Measurements from ENCODE around the gene SERPINA10. TPM values are rescaled to one million over a fixed set of nuclear protein-coding genes. Genes with fewer than 3 reads are reported as not detected.

Gene SERPINA10
- total and polyA plus RNA-seq, 9 donors = 0.03 to 0.19 (median 0.05) TPM; not detected in 4

DNA sequence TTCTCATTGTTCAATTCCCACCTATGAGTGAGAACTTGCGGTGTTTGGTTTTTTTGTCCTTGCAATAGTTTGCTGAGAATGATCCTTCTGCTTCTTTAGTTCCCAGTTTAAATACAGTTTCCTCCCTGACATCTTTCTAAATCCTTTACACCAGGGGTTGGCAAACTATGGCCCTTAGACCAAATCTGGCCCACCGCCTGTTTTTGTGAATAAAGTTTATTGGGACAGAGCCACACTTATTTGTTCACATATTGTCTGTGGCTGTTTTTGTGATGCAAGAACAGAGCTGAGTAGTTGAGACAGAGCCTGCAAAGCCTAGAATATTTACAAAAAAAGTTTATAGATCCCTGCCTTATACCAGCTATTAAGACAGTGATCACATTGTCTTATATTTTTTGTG lies 53.7 kb downstream of the SERPINA10 start:
- DNase-seq = no peak
- H3K9me3 ChIP-seq (replicated peaks; ENCODE audit: control insufficient read depth, low read depth, low read length) = no peaks in the 10 kb centered on the region
- no peak overlapping the region for H3K4me3 ChIP-seq (ENCODE audit: low read length)
- no peaks in the 10 kb centered on the region for H3K36me3 ChIP-seq (ENCODE audit: control insufficient read depth, insufficient read depth, low read length)
- H3K27ac ChIP-seq (ENCODE audit: low read length) = no peak overlapping the region
- no peaks in the 10 kb centered on the region for H3K4me1 ChIP-seq (ENCODE audit: control insufficient read depth, insufficient read depth, low read length)
- no peaks in the 10 kb centered on the region for H3K27me3 ChIP-seq (ENCODE audit: control insufficient read depth, insufficient read depth, low read length)
- WGBS (ENCODE audit: insufficient coverage) = no CpG with 5 or more reads among the region's 2 CpGs

- Histone ChIP-seq H3K27ac (ENCODE audit: low read length) (no peak overlapping the region), H3K27me3 (ENCODE audit: control insufficient read depth, insufficient read depth, low read length) (no peaks in the 10 kb centered on the region)
Observed at GRCh38 chr14:94237983-94238382, 55.1 kb downstream of the SERPINA10 start.

DNA sequence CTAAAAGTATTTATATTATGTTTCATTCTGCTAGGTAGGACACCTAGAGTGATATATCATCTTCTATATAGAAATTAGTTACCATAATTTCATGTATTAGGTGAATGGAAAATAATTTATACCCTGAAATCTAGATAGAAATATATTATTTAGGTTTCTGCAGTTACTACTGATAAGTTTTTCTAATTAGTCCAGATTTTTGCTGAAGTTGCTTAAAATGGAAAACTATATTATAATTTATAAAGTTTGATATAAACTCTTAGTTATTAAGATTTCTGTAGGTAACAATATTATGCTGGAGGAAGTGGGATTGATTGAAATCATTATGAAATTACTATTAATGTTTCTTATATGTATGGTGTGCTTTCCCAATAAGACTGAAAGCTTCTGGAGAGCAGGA lies 56.0 kb downstream of the SERPINA10 start:
- no peak for DNase-seq
- H3K27me3 ChIP-seq (ENCODE audit: control insufficient read depth, insufficient read depth, low read length) = no peaks in the 10 kb centered on the region
- H3K9me3 ChIP-seq (replicated peaks; ENCODE audit: control insufficient read depth, low read depth, low read length) = no peaks in the 10 kb centered on the region
- no peaks in the 10 kb centered on the region for H3K4me1 ChIP-seq (ENCODE audit: control insufficient read depth, insufficient read depth, low read length)
- no peak overlapping the region for H3K4me3 ChIP-seq (ENCODE audit: low read length)
- H3K27ac ChIP-seq (ENCODE audit: low read length) = no peak overlapping the region
- no peaks in the 10 kb centered on the region for H3K36me3 ChIP-seq (ENCODE audit: control insufficient read depth, insufficient read depth, low read length)

More at GRCh38 chr14:94237983-94238382, 55.1 kb downstream of the SERPINA10 start:
- no peak overlapping the region for H3K4me3 ChIP-seq (ENCODE audit: low read length)
- no peaks in the 10 kb centered on the region for H3K4me1 ChIP-seq (ENCODE audit: control insufficient read depth, insufficient read depth, low read length)
- 59% methylated on average over 2 of the region's 4 CpGs for WGBS (ENCODE audit: insufficient coverage)
- DNase-seq = no peak
- no peaks in the 10 kb centered on the region for H3K9me3 ChIP-seq (replicated peaks; ENCODE audit: control insufficient read depth, low read depth, low read length)
- H3K36me3 ChIP-seq (ENCODE audit: control insufficient read depth, insufficient read depth, low read length) = no peaks in the 10 kb centered on the region

Other genes with a start within 250 kb of the SERPINA10 start
- gene DDX24, start 212.1 kb downstream of the SERPINA10 start, total RNA-seq = 114 TPM
- 10 to 100 TPM; 80.5 to 99.6 (median 84.8) TPM for gene DDX24, start 212.1 kb downstream of the SERPINA10 start, polyA plus RNA-seq (ENCODE audit: insufficient read depth in 1 of 8, insufficient read length in 8 of 8, low replicate concordance in 1 of 8)
- gene IFI27L1, start 212.0 kb downstream of the SERPINA10 start, total RNA-seq = 17.2 TPM
- 10 to 100 TPM in 7 of 8 donors, 1 to 10 TPM in 1; 10.0 to 19.8 (median 15.0) TPM for gene IFI27L1, start 212.0 kb downstream of the SERPINA10 start, polyA plus RNA-seq (ENCODE audit: insufficient read depth in 1 of 8, insufficient read length in 8 of 8, low replicate concordance in 1 of 8)
- 5.6 TPM for gene IFI27, start 182.5 kb downstream of the SERPINA10 start, total RNA-seq
- 1 to 10 TPM; 2.1 to 4.3 (median 2.9) TPM for gene IFI27, start 182.5 kb downstream of the SERPINA10 start, polyA plus RNA-seq (ENCODE audit: insufficient read depth in 1 of 8, insufficient read length in 8 of 8, low replicate concordance in 1 of 8)
- gene IFI27L2, start 163.7 kb downstream of the SERPINA10 start, total RNA-seq = 21.9 TPM
- 10 to 100 TPM; 11.9 to 24.6 (median 16.8) TPM for gene IFI27L2, start 163.7 kb downstream of the SERPINA10 start, polyA plus RNA-seq (ENCODE audit: insufficient read depth in 1 of 8, insufficient read length in 8 of 8, low replicate concordance in 1 of 8)
- 0.09 TPM for gene PPP4R4, start 118.9 kb downstream of the SERPINA10 start, total RNA-seq
- under 1 TPM; 0.08 to 0.16 (median 0.10) TPM for gene PPP4R4, start 118.9 kb downstream of the SERPINA10 start, polyA plus RNA-seq (ENCODE audit: insufficient read depth in 1 of 8, insufficient read length in 8 of 8, low replicate concordance in 1 of 8)
- gene SERPINA6, start 30.1 kb upstream of the SERPINA10 start, total RNA-seq = not detected
- under 1 TPM in 2 of 8 donors, not detected in 6; 0.28 to 0.54 TPM for gene SERPINA6, start 30.1 kb upstream of the SERPINA10 start, polyA plus RNA-seq (ENCODE audit: insufficient read depth in 1 of 8, insufficient read length in 8 of 8, low replicate concordance in 1 of 8)
- gene SERPINA2, start 73.4 kb upstream of the SERPINA10 start, total RNA-seq = not detected
- not detected for gene SERPINA2, start 73.4 kb upstream of the SERPINA10 start, polyA plus RNA-seq (ENCODE audit: insufficient read depth in 1 of 8, insufficient read length in 8 of 8, low replicate concordance in 1 of 8)
- 2.0 TPM for gene SERPINA1, start 95.3 kb upstream of the SERPINA10 start, total RNA-seq
- 10 to 100 TPM in 3 of 8 donors, 1 to 10 TPM in 5; 1.1 to 95.5 (median 2.4) TPM for gene SERPINA1, start 95.3 kb upstream of the SERPINA10 start, polyA plus RNA-seq (ENCODE audit: insufficient read depth in 1 of 8, insufficient read length in 8 of 8, low replicate concordance in 1 of 8)
- gene SERPINA11, start 159.5 kb upstream of the SERPINA10 start, total RNA-seq = not detected
- gene SERPINA11, start 159.5 kb upstream of the SERPINA10 start, polyA plus RNA-seq (ENCODE audit: insufficient read depth in 1 of 8, insufficient read length in 8 of 8, low replicate concordance in 1 of 8) = under 1 TPM in 2 of 8 donors, not detected in 6; 0.21 to 0.30 TPM
- gene SERPINA9, start 182.9 kb upstream of the SERPINA10 start, total RNA-seq = not detected
- not detected for gene SERPINA9, start 182.9 kb upstream of the SERPINA10 start, polyA plus RNA-seq (ENCODE audit: insufficient read depth in 1 of 8, insufficient read length in 8 of 8, low replicate concordance in 1 of 8)
- not detected for gene SERPINA12, start 216.2 kb upstream of the SERPINA10 start, total RNA-seq
- gene SERPINA12, start 216.2 kb upstream of the SERPINA10 start, polyA plus RNA-seq (ENCODE audit: insufficient read depth in 1 of 8, insufficient read length in 8 of 8, low replicate concordance in 1 of 8) = not detected

Data from muscle of leg (tissue), 11 donors.